Activated T-cell treated with anti-CD3 and anti-CD28 coated beads for 48 hours (primary cell): Measurements from ENCODE around the gene CAMKV.
A peak's percentile ranks its signal among the peaks of the same experiment; 100 is the strongest.
"Not testable (repeated sequence)": the region's sequence is repeated elsewhere in the genome, so short reads cannot be mapped to it uniquely, and the experiment has no call there.

ENCODE experiments used
- DNase-seq: peaks from one replicate; pipeline ENCODE4 v3.0.0-alpha.2; 2020; ENCODE audit warnings: low read depth

Gene CAMKV, protein sequence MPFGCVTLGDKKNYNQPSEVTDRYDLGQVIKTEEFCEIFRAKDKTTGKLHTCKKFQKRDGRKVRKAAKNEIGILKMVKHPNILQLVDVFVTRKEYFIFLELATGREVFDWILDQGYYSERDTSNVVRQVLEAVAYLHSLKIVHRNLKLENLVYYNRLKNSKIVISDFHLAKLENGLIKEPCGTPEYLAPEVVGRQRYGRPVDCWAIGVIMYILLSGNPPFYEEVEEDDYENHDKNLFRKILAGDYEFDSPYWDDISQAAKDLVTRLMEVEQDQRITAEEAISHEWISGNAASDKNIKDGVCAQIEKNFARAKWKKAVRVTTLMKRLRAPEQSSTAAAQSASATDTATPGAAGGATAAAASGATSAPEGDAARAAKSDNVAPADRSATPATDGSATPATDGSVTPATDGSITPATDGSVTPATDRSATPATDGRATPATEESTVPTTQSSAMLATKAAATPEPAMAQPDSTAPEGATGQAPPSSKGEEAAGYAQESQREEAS

DNA sequence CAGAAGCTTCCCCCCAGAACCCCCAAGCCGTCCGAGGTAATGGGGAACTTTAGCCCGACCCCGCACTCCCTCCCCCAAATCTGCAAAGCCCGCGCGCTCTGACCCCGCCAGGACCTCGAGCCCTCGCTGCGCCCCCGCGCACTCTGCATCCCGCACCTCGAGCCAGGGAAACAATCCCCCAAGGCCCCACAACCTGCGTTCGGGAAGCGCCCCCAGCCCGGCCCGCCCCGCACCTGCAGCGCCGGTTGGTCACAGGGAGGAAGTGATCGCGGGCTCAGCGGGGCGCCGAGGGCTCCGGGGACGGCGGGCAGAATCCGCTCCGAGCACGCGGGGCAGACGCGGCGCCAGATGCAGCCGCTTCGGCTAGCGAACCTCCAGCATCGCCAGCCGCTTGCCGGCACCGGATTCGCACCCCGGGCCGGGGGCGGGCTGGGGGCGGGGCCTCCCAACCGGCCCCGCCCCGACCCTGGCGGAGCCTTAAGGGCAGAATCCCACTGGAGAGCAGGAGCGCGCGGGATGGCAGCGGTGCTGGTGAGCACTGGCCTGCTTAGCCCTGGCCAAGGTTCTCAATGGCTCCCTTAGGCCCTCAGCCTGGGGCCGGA lies at the start of gene CAMKV:
Gene CAMKV (minus strand): TSS at position 382 of the 602 bp plus-strand sequence. CDS start 7,518 bp downstream, outside the sequence.
- DNase-seq: peak; percentile 45

DNA sequence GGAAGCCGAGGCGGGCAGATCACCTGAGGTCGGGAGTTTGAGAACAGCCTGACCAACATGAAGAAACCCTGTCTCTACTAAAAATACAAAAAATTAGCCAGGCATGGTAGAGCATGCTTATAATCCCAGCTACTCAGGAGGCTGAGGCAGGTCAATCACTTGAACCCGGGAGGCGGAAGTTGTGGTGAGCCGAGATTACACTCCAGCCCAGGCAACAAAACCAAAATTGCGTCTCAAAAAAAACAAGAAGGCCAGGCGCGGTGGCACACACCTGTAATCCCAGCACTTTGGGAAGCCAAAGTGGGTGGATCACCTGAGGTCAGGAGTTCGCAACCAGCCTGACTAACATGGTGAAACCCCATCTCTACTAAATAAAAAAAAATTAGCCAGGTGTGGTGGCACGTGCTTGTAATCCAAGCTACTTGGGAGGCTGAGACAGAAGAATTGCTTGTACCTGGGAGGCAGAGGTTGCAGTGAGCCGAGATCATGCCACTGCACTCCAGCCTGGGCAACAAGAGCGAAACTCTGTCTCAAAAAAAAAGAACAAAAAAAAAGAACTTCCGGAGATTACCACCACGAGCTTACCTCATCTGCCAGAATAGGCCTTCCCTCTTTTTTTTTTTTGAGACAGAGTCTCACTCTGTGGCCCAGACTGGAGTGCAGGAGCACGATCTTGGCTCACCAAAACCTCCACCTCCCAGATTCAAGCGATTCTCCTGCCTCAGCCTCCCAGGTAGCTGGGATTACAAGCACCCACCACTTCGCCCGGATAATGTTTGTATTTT lies 48.3 kb upstream of the CAMKV start:
- DNase-seq: not testable (repeated sequence)

DNA sequence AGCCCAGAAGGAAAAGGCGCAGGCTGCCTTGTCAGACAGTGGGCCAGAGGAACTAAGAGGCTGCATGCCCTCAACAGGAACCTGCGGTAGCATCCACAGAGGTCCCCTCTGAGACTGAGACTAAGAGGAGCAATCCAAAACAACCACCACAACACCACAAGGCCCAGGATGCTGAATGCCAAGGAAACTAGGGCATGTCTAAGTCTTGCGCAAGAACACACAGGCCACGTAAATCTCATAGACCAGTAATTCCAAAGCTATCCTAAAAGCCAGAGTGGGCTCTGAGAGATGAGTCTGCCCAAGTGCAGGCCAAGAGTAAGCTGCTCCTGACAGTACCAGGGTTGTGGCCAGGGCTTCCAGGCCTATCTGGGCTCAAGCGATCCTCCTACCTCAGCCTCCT lies 47.0 kb upstream of the CAMKV start:
- no peak for DNase-seq

DNA sequence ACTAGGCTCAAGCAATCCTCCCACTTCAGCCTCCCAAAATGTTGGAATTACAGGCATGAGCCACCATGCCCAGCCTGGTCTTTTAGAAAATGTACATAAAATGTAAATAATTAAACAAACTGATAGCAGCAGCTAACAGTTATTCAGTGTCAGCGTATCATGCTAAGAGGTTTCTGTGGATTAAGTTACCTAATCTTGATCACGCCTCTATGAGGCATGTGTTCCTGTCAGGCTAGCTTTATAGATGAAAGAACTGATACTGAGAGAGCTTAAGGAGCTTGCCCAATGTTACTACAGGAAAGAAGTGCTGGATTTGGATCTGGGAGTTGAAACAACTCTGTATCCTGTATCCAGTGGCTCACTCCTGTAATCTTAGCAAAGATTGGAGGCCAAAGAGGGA lies 45.2 kb upstream of the CAMKV start:
- DNase-seq: no peak

DNA sequence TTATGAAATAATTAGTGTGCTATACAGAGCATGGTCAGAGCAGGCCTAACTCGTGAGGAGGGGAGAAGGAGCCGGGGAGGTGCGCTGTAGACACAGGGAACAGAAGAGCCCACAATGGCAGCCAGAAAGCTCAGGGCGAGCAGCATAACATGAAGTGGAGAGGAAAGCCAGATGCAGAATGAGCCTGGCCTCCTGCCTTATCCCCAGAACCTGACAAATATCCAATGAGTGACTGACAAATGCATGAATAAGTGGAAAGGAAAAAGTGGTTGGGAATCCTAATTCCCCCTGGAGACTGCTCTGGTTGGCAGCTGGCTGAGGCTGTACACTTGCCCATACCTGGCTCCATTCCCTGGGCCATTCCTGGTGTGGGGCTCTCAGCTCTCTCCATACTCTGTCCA lies 43.2 kb upstream of the CAMKV start:
- no peak for DNase-seq

DNA sequence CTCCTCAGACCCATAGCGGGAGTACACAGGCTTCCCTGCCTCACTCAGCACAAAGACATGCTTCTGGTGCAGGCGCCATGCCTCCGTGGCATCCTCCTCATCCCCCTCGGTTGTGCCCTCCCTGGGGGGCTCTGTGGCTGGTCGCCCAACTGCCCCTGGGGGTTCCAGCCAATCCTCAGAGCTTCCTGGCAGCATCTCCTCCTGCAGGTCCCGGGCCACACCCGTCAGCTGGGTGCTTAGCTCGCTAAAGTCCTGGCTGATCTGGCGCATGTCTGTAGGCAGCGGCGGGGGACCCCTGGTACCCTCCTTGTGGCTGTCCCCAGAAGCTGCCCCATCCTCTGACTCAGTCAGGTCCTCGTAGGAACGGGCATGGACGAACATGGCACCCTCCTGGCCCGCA lies 41.9 kb upstream of the CAMKV start:
- no peak for DNase-seq

DNA sequence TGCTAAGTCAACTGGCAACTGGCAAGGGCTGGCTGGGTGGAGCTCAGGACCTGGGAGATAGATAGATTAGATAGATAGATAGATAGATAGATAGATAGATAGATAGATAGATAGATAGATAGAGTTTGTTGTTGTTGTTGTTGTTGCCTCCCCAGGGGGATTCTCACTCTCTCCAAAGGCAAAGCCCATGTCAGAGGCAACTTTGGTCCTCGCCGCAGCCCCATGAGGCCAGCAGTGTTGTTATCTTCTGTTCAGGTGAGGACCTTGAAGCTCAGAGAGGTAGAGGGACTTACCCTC lies 41.4 kb upstream of the CAMKV start:
- DNase-seq: no peak

DNA sequence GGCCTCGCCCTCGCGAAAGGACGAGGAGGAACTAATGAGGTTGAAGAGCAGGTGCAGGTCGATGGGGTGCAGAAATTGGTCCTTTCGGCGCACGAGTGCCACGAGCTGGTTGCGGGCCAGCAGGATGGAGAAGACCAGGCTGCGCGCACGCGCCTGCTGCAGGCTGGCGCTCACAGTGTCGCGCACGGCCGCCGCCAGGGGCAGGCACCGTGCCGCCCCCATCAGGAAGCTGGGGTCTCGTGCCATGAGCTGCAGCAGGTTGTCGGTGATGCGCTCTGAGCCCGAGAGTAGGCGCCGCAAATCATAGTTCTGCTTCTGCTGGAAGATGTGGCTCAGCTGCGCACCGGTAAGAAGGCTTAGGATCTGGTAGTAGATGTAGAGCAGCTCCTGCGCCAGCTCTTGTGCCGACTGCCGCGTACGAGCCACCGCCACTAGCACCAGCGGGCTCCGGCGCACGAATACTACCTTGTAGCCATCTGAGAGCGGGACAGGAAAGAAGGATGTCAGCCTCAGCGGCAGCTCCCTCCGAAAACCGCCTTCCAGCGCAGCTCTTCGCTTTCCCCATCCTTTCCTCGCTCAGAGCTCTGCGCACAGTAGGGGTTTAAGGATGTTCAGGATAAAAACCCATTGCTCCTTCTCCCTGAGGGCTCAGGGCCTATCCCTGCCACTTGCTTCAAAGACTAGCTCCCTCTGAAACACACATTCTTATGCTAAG lies 40.9 kb upstream of the CAMKV start:
- DNase-seq: no peak

DNA sequence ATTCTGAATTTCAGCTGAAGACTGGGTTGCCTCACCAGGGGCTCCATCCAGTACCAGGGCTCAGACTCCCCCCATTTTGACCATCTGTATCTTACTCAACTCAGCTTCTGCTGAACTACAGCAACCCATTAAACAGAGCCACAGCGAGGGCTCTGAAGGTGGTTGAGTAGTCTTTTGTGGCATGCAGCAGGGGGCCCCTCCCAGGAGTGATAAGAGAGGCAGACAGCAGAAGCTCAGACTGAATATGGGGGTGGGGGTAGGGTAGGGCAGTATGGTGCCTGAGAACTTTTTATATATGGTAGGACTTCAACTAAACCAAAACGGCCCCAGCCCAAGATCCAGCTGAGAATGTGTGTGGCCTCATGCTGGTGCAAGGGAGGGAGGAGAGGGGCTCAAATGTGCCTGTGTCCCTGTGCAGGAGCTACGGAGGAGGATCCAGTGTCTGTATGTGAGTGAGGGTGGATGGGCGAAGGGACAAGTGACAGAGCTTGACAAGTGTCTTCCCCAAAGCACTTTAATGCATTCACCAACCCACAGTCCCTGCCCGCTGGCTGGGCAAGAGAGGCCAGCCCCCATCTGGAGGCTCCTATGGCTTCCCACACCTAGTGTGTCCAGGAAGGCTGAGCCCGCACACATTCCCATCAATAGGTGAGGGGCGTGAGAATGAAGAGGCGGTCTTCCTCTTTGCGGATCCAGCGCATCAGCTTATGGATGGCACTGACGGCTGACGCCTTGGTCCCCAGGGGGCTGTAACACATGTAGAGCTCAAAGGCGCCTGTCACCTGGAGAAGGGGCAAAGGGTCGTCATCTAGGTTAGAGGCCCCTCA lies 38.9 kb upstream of the CAMKV start:
- DNase-seq: no peak

DNA sequence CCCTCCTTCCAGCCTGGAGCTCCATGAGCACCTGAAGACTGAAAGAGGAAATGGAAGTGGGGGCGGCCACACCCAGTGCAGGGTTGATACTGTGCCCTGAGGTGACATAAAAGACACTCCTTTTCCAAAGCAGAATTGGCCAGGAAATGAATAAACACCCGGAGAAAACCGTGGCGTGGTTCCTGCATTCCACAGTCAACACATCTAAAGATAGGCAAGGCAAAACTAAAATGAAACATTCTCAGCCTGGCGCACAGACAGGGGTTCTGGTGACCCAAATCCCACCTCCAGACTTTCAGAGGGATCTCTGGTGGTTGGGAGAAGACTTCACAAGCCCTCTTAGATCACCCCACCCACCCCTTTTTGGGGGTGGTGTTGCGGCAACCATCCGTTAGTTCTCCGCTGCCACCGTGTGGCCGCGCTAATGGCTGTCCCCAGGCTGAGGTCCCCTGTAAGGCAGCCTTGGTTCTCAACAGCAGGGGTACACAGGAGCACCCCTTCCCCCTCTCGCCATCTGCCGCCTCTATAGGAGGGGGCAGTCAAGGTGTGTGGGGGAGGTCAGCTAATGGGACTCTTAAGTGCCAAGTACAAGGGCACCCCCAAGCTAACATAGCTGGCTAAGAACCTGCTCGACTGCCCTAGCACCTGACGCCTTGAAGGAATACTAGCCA lies 36.5 kb upstream of the CAMKV start:
- peak; percentile 48 for DNase-seq

DNA sequence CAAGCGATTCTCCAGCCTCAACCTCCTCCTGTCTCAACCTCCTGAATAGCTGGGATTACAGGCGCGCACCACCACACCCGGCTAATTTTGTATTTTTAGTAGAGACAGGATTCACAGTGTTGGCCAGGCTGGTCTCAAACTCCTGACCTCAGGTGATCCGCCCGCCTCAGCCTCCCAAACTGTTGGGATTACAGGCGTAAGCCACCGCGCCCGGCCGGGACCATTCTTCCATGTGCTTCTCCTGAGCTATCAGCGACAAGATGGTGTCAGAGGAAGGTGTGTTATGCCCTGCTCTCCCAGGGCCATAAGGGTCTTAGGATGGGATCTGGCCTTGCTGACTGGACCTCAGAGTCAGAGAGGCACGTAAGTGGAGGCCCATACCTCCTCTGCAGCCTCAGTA lies 34.7 kb upstream of the CAMKV start:
- DNase-seq: not testable (repeated sequence)

DNA sequence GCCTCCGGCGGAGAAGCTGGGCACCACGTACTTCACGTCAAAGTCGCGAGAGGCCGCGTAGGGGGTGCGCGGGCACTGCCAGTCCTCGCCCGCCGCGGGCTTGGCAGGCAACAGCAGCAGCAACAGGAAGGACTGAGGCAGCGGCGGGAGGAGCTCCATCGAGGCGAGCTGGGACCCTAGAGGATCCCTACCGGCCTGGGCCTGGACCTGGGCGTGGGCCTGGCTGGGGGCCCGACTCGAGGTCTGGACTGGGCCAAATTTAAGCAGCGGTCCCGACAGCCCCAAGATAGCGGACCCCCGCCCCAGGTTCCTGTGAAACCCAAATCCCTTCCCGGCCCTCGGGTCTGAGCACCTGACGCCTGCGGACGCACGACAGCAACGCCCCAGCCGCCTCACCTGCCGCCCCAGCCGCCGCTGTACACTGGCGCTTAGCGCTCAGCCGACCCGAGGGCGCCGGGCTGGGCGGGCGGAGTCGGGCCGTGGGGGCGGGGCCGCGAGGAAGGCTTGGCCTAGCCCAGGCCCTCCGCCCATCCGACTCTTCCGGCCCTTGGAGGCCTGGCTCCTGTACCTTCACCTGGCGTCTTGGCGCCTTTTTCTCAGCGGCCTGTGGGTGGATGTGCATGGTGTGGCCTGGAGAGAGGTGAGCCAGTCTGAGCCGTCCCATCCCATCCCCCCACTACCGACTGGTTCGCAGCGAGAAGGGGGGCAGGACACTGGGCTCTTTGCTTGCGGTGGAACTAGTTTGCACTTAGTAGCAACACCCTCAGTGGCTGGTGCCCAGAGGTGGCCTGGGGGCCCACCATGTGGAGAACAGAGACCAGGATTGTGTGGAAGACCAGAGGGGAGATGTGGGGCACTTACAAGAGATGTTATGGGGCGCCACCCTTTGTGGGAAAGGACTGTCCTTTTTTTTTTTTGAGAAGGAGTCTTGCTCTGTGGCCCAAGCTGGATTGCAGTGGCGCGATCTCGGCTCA lies 34.0 kb upstream of the CAMKV start, which contains the start of gene MST1R:
Gene MST1R (minus strand): TSS at position 423 of the 974 bp plus-strand sequence. CDS start 264 bp downstream, at position 159.
- DNase-seq: peak; percentile 88

DNA sequence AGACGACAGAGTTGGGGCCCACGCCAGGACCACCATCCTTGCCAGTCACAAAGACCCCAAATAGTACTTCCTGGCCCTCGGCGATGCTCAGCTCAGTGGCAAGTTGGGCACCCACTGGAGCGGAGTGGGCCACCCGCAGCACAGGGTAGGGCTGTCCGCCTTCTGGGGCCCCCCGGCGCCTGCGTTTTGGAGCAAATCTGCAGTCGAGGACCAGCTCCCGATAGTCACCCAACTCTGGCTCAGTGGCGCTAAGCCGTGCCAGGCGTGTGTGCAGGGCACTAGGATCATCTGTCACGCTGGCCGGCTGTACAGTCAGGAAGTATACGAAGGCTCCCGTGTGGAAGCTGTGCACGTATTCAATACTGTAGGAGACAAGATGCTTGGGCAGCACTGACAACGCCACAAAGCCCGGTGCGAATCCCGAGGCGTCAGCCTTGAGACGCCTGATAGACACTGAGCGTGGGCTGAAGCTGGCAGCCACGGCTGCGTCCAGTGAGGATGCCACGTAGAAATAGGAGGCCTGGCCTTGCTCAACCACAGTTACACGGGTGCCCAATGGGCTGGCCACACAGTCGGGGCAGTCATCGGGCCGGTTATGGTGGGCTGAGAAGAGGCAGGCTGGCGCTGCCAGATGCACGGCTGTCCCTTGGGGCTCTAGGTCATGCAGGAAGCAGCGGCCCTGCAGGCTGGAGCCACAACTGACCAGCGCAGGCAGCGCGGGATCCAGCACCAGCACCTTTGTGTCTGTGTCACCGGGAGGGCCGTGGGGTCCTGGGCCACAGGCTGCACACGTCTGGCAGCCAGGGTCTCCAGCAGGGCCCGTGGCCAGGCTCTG lies 33.0 kb upstream of the CAMKV start:
- DNase-seq: no peak

DNA sequence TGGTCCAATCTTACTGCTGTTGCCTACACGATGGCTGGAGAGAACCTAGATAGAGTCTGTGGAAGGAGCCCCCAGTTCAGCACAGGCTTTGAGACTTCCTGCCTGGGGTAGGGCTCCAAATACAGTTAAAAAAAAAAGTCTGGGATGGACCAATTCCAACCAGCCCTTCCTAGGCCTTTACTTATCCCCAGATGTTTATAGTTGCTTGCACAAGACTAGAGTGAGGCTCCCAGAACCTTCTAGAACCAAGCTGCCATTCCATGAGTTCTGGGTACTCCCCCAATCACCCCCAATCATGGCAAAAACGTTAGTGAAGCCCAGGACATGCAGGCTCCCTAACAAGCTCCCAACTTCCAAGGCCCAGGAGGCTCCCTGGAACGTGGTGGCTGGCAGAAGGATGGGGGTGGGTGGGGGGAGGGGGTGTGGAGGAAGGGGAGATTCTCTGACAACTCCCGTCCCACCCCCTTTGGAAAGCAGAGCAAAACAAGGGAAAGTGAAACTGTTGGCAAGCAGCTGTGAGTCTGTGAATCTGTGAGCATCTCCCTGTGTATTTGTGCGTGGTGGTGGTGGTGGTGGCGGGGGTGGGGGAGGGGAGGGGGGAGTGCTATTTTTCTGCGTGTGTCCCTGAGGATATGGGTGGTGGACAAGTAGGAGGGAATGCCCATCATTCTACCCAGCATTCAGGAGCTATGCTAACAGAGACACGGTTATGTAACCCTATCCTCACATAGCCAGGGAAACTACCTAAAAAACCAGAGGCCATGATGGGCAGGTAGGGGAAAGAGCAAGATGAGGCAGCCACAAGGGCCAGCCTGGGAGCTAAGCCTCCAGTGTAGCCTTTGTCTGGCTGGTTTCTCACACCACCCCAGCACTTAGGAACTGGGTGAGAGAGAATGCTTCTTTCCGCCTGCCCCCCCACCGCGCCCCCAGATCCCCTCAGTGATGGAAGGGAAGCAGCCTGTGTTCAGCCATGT lies 31.9 kb upstream of the CAMKV start:
- no peak for DNase-seq

DNA sequence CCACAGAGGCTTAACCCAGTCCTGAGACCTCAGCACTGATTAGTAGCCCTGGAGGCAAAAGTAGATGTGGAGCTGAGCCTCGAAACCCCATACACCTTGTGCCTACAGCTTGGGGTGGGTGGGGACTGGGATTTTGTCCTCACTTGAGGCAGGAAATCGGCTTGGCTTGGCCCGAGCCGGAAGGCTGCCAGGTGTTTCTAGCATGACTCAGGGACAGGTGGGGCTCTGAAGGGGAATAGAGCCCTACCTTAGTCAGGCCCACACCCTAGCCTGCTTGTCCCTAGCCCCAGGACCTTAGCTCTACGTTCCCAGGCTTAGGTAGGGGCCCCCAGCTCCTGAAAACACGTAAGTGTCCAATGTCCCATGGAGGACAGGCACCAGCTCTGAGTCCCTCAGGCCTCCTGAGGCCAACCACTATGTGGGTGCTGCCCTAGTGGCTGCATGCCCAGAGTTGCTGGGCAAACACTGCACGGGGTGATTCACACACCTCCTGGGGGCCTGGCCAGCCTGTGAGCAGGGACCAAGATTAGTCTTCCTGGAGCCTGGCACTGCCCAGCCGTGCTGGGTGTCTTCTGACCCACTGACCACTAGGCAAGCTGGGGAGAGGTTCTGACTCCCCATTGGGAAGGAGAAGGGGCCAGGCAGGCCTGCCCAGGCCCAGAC lies 30.9 kb upstream of the CAMKV start:
- DNase-seq: no peak

DNA sequence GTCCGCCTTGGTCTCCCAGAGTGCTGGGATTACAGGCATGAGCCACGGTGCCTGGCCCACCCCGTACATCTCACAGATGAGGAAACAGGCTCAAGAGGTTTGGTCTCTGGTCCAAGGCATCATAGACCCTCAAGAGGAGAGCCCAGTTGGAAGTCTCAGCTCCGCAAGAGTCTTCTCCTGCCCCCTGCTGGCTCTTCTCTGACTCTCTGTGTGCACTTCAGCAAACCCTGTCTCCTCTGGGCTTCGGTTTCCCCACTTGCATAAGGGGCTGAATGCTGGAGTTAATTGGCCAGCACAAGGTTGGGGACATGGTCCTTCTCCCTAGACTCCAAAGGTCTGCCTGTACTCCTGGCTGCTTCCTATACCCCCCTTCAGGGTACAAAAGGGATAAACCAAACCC lies 30.1 kb upstream of the CAMKV start:
- DNase-seq: no peak

DNA sequence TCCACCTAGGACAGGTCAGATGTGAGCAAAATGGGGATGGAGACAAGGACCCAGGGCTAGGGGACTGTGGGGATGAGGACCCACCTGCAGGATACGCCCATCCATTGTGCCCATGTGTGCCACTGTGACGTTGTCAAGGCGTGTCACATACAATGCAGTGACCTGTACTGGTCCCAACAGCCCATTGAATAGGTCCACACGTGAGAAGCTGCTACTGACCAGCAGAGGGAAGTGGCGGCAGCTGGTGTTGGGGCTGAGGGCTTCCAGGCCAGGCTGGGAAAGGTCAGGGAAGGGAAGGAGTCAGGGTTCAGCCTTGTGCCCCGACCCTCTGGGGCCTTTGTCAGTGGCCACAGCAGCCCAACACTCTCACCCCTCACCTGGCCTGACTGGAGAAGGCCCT lies 29.3 kb upstream of the CAMKV start:
- DNase-seq: no peak
